Omental fat pad (tissue), 4 donors: Measurements from ENCODE around the gene WDR20. TPM values are rescaled to one million over a fixed set of nuclear protein-coding genes. Genes with fewer than 3 reads are reported as not detected.
A peak's percentile ranks its signal among the peaks of the same experiment; 100 is the strongest.

ENCODE experiments used
- ATAC-seq: fragments of 150-250 bp; one replicate; pipeline ENCODE4 v1.9.1; 2016; ENCODE audit warnings: mild to moderate bottlenecking, moderate library complexity; ENCODE audit not compliant: low FRiP score
- DNase-seq: peaks from one replicate; pipeline ENCODE4 v3.0.0-alpha.2; 2019; ENCODE audit warnings: low spot score
- total RNA-seq, 4 donors: library from RNA; depleted of rRNA; stranded (reverse); fragments of >200 nt; gene quantifications; one replicate each; pipeline ENCODE4 v1.1.0, GENCODE V29; 2016
- TF ChIP-seq, protein P1 (sequence below), 3 donors: fragments of 450-650 bp; IDR thresholded peaks; one replicate each; pipeline ENCODE4 v1.5.1; 2016 to 2017; ENCODE audit warnings: antibody characterized with exemption in 3 of 3, mild to moderate bottlenecking in 3 of 3, moderate library complexity in 2 of 3

The WDR20 gene
- total RNA-seq, 4 donors from 2014 or later, result 20.2 to 26.4 (median 22.0) TPM

DNA sequence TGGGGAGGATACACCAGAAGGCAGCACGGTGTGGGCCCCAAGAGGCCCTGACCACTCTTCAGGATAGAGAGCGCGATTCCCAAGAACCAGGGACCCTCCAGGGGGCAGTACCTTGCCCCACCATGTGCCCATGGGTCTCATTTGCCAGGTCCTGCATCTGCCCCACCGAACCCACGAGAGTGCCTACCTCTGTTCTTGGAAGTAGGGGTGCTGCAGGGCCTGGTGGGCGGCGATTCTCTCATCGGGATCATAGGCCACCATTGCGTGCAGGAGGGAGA is 92.6 kb downstream of the WDR20 start:
- DNase-seq, result no peak
- ATAC-seq, result no peak
- TF ChIP-seq, protein P1, sequence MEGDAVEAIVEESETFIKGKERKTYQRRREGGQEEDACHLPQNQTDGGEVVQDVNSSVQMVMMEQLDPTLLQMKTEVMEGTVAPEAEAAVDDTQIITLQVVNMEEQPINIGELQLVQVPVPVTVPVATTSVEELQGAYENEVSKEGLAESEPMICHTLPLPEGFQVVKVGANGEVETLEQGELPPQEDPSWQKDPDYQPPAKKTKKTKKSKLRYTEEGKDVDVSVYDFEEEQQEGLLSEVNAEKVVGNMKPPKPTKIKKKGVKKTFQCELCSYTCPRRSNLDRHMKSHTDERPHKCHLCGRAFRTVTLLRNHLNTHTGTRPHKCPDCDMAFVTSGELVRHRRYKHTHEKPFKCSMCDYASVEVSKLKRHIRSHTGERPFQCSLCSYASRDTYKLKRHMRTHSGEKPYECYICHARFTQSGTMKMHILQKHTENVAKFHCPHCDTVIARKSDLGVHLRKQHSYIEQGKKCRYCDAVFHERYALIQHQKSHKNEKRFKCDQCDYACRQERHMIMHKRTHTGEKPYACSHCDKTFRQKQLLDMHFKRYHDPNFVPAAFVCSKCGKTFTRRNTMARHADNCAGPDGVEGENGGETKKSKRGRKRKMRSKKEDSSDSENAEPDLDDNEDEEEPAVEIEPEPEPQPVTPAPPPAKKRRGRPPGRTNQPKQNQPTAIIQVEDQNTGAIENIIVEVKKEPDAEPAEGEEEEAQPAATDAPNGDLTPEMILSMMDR (IDR thresholded peaks at IDR 0.05), result no peak

DNA sequence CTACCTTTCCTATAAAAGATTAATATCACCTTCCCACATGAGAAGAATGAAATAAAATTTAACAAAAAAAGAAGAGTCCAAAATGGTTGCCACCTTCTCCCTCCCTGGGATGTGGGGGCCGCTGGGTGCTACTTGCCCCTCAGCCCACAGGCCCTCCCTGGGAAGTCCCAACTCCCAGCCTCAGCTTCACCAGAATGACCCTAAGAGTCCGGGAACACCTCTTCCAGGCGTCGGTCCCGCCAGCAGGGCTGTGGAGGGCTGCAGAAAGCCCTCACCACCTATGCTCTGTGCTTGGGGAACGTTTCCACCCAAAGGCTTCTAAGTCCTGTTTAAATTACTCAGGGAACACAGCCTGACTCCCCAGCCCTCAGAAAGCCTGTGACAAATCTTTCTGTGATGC is 93.4 kb downstream of the WDR20 start:
- no peak for ATAC-seq
- TF ChIP-seq, protein P1 (IDR thresholded peaks at IDR 0.05), result no peak
- no peak for DNase-seq

DNA sequence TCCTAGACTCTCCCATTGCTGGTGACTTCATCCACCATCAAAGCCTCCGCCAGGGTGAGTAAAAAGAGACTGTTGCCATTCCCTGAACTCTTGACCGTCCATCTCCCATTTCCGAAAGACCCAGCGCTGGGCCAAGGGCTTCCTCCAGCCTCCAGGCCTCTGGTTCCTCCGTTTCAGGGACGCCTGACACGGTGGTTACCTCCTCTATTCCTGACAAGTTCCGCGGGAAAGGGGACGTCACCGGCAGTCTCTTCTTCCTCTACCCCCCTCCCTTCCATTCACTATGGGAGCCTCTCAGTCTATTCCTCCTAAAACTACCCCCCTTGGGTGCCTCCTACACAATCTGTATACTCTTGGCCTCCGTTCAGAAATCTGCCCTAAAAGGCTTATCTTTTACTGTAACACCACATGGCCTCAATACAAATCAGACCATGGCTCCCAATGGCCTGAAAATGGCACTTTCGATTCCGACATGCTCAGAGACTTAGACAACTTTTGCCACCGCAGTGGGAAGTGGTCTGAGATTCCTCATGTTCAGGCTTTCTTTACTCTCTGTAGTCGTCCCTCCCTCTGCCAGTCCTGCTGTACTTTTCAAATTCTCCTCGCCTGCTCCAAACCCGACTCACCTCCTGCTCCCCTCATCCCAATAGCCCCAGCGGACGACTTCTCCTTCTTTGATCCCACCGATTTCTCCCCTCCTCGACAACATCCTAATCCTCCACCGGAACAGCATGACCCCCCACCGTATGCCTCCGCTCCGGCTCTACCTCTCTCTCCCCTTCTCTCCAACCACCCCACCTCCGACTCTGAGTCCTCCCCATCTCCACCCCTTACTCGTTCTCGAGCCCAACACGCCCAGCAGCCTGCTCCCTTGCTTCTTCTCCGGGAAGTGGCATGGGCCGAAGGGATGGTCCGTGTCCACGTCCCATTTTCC is 94.9 kb downstream of the WDR20 start:
- no peak for DNase-seq
- TF ChIP-seq, protein P1 (IDR thresholded peaks at IDR 0.05), result no peak
- no peak for ATAC-seq

DNA sequence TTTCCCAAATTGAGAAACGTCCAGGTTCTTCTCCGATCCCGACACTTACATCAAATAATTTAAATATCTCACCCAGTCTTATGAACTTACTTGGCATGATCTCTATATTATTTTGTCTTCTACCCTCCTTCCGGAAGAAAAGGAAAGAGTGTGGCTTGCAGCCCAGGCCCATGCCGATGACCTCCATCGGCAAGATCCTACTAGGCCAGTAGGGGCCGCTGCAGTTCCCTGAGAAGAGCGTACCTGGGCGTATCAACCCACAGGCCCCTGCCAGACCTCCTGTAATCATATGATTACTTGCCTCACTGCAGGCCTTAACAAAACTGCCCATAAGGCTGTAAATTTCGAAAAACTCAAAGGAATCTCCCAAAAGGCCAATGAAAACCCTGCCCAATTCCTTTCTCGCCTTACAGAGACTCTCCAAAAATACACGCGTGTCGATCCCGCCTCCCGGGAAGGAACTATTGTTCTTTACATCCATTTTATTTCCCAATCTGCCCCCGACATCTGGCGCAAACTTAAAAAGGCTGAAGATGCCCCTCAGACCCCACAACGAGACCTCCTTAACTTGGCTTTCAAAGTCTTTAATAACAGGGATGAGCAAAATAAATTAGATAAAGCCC is 95.7 kb downstream of the WDR20 start:
- peak; percentile 84 for DNase-seq
- TF ChIP-seq, protein P1 (IDR thresholded peaks at IDR 0.05), result peak in 2 of 3 donors; percentile 24 to 49
- ATAC-seq, result peak; percentile 97

DNA sequence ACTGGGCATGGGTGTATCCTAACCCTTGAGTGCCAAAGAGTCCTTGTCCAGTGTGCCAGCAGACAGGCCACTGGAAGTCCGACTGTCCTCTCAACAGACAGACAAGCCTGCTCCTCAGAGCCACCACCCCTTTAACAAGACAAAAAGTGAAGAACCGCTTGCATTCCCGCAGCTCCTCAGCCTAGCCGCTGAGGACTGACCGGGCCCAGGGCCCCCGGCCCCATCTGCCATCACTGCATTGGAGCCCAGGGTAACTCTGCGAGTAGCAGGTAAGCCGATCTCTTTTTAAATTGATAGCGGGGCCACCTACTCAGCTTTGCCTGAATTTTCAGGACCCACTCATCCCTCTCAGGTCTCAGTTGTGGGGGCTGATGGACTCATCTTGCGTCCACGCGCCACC is 96.3 kb downstream of the WDR20 start:
- TF ChIP-seq, protein P1 (IDR thresholded peaks at IDR 0.05), result no peak
- DNase-seq (no peak), ATAC-seq (no peak)

DNA sequence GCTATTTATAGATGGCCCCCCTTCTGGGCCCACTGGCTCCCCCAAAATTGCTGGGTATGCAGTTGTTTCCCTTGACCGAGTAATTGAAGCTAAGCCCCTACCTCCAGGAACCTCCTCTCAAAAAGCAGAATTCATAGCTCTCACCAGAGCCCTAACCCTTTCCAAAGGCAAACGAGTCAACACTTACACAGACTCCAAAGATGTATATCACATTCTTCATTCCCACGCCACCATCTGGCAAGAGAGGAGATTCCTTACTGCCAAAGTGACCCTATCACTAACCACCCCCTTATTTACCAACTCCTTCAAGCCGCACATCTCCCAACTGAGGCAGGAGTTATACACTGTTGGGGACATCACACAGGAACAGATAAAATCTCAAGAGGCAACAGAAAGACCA is 98.4 kb downstream of the WDR20 start:
- ATAC-seq, result no peak

More for the DNA sequence above, 98.4 kb downstream of the WDR20 start:
- TF ChIP-seq, protein P1 (IDR thresholded peaks at IDR 0.05), result no peak
- DNase-seq, result no peak
